Gastrocnemius medialis (tissue), 4 donors: Measurements from ENCODE around the gene BCOR. TPM values are rescaled to one million over a fixed set of nuclear protein-coding genes. Genes with fewer than 3 reads are reported as not detected.

Experiments used
- ATAC-seq, 2 donors: fragments of 150-250 bp; one replicate each; pipeline ENCODE4 v1.9.1; 2016
- DNase-seq, 2 donors: peaks; one replicate each; pipeline ENCODE4 v3.0.0-alpha.2; 2019
- H3K27ac ChIP-seq, 4 donors: fragments of 200-600 bp; sonication (generic); 1 replicate in 1 of 4; 2 replicates in 3 of 4; pipeline ENCODE4 v1.5.1; 2016 to 2018; ENCODE audit warnings: mild to moderate bottlenecking in 2 of 4, moderate library complexity in 1 of 4
- H3K27me3 ChIP-seq, 3 donors: fragments of 200-600 bp; sonication (generic) in 2 of 3; 1 replicate in 1 of 3; 2 replicates in 2 of 3; pipeline versions ENCODE4 v1.5.1 to v1.6.0; 2016 to 2019; ENCODE audit warnings: mild to moderate bottlenecking in 1 of 3, moderate library complexity in 1 of 3
- H3K36me3 ChIP-seq, 2 donors: fragments of 200-600 bp; sonication (generic) in 1 of 2; one replicate each; pipeline ENCODE4 v1.5.1; 2017 to 2018
- H3K4me1 ChIP-seq, 2 donors: fragments of 200-600 bp; sonication (generic) in 1 of 2; one replicate each; pipeline ENCODE4 v1.5.1; 2016 to 2017; ENCODE audit warnings: mild to moderate bottlenecking in 2 of 2
- H3K4me3 ChIP-seq, 4 donors: fragments of 200-600 bp; sonication (generic) in 3 of 4; 1 replicate in 1 of 4; 2 replicates in 3 of 4; pipeline ENCODE4 v1.5.1; 2016 to 2019; ENCODE audit warnings: mild to moderate bottlenecking in 2 of 4
- H3K9me3 ChIP-seq, 3 donors: fragments of 200-600 bp; sonication (generic) in 2 of 3; 1 replicate in 1 of 3; 2 replicates in 2 of 3; pipeline ENCODE4 v1.5.1; 2016 to 2019
- POLR2A ChIP-seq, 2 donors: fragments of 450-650 bp; IDR thresholded peaks; one replicate each; pipeline ENCODE4 v1.6.1; 2017; ENCODE audit warnings: antibody characterized with exemption in 2 of 2, mild to moderate bottlenecking in 2 of 2, moderate library complexity in 2 of 2
- in situ Hi-C, 4 donors: fragments of 200-750 bp; cut with MboI; loops; one replicate each; pipeline versions ENCODE4 v1.15.0 to v1.8.0; 2017; ENCODE audit warnings: low sequenced_read_pairs in 4 of 4
- intact Hi-C: fragments of 100-400 bp; cut with DNase I; formaldehyde crosslinking; loops from one replicate; pipeline ENCODE4 v1.15.1; 2023; ENCODE audit warnings: low total_unique reads
- total RNA-seq, 4 donors: library from RNA; depleted of rRNA; stranded (reverse); fragments of >200 nt; gene quantifications; one replicate each; pipeline versions ENCODE4 v1.1.0 to v1.2.3, GENCODE V29; 2016
- TF ChIP-seq, protein P1 (sequence below), 5 experiments: fragments of 450-650 bp in 3 of 5; fragments of 200-600 bp in 2 of 5; sonication (generic) in 2 of 5; IDR thresholded peaks in 4 of 5; conservative IDR thresholded peaks in 1 of 5; 1 replicate in 4 of 5; 2 replicates in 1 of 5; pipeline ENCODE4 v1.5.1; 2016 to 2019; ENCODE audit warnings: antibody characterized with exemption in 5 of 5, mild to moderate bottlenecking in 3 of 5, moderate library complexity in 3 of 5

Gene BCOR
- total RNA-seq, 4 donors from 2014 or later: 6.5 to 43.8 (median 18.4) TPM

DNA sequence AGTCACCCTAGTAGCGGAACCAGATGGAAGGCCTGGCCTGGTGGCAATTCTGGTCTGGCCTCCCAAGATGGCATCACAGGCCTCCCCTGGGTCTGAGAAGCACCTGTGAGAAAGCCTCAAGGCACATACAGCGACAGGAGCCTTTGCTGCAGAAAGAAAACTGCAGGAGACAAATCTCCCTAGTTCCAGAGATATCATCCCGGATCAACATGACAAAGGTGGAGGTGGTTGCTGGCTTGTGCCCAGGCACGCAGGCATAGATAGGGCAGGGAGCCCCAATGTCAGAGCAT, 93.6 kb downstream of the BCOR start:
- in situ Hi-C loops: loop anchor here in 1 of 4 donors (25.0 kb wide), 1 partner anchor 158 kb away; no protein-coding TSS in a partner anchor
- Histone ChIP-seq H3K27me3 (peaks cover 0 to 30% (median 25%) of the 10 kb centered on the region in 3 donors), H3K4me3 (no peak overlapping the region), H3K27ac (no peak overlapping the region), H3K36me3 (no peaks in the 10 kb centered on the region), H3K4me1 (no peaks in the 10 kb centered on the region), H3K9me3 (no peaks in the 10 kb centered on the region)
- no peak for ATAC-seq
- DNase-seq: no peak
- TF ChIP-seq, protein P1, sequence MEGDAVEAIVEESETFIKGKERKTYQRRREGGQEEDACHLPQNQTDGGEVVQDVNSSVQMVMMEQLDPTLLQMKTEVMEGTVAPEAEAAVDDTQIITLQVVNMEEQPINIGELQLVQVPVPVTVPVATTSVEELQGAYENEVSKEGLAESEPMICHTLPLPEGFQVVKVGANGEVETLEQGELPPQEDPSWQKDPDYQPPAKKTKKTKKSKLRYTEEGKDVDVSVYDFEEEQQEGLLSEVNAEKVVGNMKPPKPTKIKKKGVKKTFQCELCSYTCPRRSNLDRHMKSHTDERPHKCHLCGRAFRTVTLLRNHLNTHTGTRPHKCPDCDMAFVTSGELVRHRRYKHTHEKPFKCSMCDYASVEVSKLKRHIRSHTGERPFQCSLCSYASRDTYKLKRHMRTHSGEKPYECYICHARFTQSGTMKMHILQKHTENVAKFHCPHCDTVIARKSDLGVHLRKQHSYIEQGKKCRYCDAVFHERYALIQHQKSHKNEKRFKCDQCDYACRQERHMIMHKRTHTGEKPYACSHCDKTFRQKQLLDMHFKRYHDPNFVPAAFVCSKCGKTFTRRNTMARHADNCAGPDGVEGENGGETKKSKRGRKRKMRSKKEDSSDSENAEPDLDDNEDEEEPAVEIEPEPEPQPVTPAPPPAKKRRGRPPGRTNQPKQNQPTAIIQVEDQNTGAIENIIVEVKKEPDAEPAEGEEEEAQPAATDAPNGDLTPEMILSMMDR (IDR thresholded peaks at IDR 0.05 in 4 of 5, conservative IDR thresholded peaks at IDR 0.05 in 1 of 5): no peak
- TF ChIP-seq POLR2A (IDR thresholded peaks at IDR 0.05): no peak
- intact Hi-C loops: no loop called here

DNA sequence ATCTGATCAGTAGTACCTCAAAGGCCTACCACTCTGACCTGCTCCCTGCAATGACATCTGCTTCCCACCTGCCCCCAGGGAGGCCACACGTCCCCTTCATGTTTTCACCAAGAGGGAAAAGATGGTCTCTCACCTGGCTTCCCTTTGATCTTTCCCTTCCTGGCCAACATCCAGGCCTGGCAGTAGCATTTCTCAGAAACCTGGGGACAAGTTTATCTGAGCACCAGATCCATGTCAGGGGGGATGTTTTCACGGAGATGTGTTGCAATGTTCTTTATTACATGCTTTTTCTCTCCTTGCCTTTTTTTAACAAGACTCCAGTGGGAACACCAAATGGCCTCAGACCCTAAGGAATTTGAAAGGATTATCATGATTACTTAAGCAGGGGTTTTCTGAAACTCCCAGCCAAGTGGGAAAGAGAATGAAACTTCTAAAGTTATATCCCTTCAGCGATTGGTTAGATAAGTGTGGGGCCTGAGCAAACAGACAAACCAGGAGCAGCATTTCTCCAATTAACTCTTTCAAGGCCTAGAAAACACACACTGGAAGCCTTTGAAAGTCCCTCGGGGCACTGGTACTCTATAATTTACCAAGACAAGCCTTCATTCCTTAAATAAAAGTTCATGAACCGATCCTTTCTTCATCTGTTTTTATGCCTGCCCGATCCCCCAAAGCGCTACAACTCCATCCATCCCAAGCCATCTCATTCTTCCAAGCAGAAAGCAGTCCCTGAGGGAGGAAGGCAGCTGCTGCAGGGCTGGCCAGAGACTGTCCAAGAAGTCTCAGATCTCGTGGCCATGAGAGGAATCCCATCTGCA, 94.1 kb downstream of the BCOR start:
- Histone ChIP-seq H3K27ac (no peak overlapping the region), H3K4me1 (no peaks in the 10 kb centered on the region), H3K27me3 (peaks cover 0 to 30% (median 23%) of the 10 kb centered on the region in 3 donors), H3K4me3 (no peak overlapping the region), H3K9me3 (no peaks in the 10 kb centered on the region), H3K36me3 (no peaks in the 10 kb centered on the region)
- intact Hi-C loops: no loop called here
- TF ChIP-seq, protein P1 (IDR thresholded peaks at IDR 0.05 in 4 of 5, conservative IDR thresholded peaks at IDR 0.05 in 1 of 5): no peak
- no peak for TF ChIP-seq POLR2A (IDR thresholded peaks at IDR 0.05)
- DNase-seq (no peak), ATAC-seq (peak in 1 of 2 donors; percentile 30)
- in situ Hi-C loops: loop anchor here in 1 of 4 donors (25.0 kb wide), 1 partner anchor 159 kb away; no protein-coding TSS in a partner anchor

DNA sequence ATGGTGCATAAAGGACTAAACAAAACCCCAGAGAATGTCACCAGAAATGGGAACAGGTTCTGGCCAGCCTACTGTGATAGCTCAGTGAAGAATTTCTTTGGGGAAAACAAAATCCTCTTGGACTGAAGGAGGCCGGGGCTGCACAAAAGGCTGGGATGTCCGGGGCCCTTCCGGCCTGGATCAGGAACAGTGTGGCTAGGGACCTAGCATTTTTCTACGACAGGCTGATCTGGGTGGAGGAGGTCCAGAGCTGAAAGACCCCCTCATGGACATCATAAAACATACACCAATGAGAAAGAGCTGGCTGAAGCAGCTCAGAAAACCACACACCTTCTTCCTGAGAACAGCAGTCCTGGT, 94.7 kb downstream of the BCOR start:
- in situ Hi-C loops (loop anchor here in 1 of 4 donors (25.0 kb wide), 1 partner anchor 159 kb away; no protein-coding TSS in a partner anchor), intact Hi-C loops (no loop called here)

More for the DNA sequence above, 94.7 kb downstream of the BCOR start:
- H3K4me1 ChIP-seq: no peaks in the 10 kb centered on the region
- no peaks in the 10 kb centered on the region for H3K9me3 ChIP-seq
- peaks cover 0 to 26% (median 19%) of the 10 kb centered on the region in 3 donors for H3K27me3 ChIP-seq
- TF ChIP-seq, protein P1 (IDR thresholded peaks at IDR 0.05 in 4 of 5, conservative IDR thresholded peaks at IDR 0.05 in 1 of 5): no peak
- TF ChIP-seq POLR2A (IDR thresholded peaks at IDR 0.05): no peak
- no peak overlapping the region for H3K4me3 ChIP-seq
- no peak overlapping the region for H3K27ac ChIP-seq
- no peaks in the 10 kb centered on the region for H3K36me3 ChIP-seq
- no peak for ATAC-seq
- no peak for DNase-seq
